Urothelium cell line (cell line): ENCODE data around the gene PEMT.

Experiments used
- DNase-seq: peaks from one replicate; pipeline ENCODE4 v3.0.0; 2011; ENCODE audit warnings: low spot score, mixed read lengths
- FAIRE-seq: peaks from 2 replicates; lab custom pipeline; 2011; peaks lifted over from hg19 to GRCh38; lab: Jason Lieb, UNC

Gene PEMT

GRCh38 chr17:17463821-17464220 is 127.7 kb downstream of the PEMT start:
- FAIRE-seq (no peak), DNase-seq (no peak)

- no peak for DNase-seq
- FAIRE-seq = no peak
These were observed 129.3 kb downstream of the PEMT start for GRCh38 chr17:17462048-17462824.

- FAIRE-seq = peak; percentile 100
These were observed 131.5 kb downstream of the PEMT start for GRCh38 chr17:17460038-17460437.

GRCh38 chr17:17457680-17458079 is 133.8 kb downstream of the PEMT start:
- DNase-seq (no peak), FAIRE-seq (no peak)

More at GRCh38 chr17:17460038-17460437, 131.5 kb downstream of the PEMT start:
- no peak for DNase-seq

- DNase-seq (no peak), FAIRE-seq (no peak)
These were observed 135.3 kb downstream of the PEMT start for GRCh38 chr17:17456251-17456650.
